ENCODE measurements around the gene MMP2. TPM values are rescaled to one million over a fixed set of nuclear protein-coding genes. Genes with fewer than 3 reads are reported as not detected.
A peak's percentile ranks its signal among the peaks of the same experiment; 100 is the strongest.

The MMP2 gene
- total RNA-seq, 2 donors from 2014 or later: not detected

DNA sequence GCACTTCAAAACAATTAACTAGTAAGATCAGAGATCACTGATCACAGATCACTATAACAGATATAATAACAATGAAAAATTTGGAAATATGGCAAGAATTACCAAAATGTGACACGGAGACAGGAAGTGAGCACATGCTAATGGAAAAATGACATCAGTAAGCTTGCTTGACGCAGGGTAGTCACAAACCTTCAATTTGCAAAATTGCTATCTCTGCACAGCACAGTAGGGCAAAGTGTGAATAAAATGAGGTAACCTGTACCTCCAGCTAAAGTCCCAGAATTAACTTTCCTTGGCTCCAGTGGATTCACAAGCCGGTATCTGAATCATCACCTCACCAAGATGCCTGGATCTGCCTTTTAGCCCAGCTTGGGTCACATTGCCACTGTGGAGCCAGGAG is 4.2 kb upstream of the MMP2 start:
- no peak overlapping the region for H3K27ac Mint-ChIP-seq
- peaks cover 21% of the 10 kb centered on the region for H3K4me1 Mint-ChIP-seq (ENCODE audit: low read depth)
- H3K27me3 Mint-ChIP-seq (ENCODE audit: low read depth): peaks cover 63% of the 10 kb centered on the region
- no peak for ATAC-seq (replicated peaks in 1 of 2)
- H3K9me3 Mint-ChIP-seq: no peaks in the 10 kb centered on the region
- DNase-seq: no peak
- no peaks in the 10 kb centered on the region for H3K36me3 Mint-ChIP-seq (ENCODE audit: insufficient read depth in 2 of 2)
- no peak overlapping the region for H3K4me3 Mint-ChIP-seq

DNA sequence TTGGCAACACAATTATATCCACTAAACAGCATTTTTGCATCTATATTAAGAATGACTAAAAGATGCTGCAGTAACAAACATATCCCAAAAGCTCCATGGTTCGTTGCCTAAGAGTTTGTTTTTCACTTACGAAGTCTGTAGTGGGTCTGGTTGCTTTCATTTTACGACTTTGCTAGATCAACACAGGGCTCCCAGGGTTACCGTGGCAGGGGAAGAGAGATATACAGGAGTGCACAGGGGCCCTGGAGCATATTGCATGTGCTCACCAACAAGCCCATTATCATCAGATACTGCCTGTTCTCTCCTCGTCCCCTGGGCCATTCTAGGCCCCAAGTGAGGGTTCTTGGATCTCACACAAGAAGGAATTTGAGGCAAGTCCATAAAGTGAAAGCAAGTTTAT is 3.1 kb upstream of the MMP2 start:
- Mint-ChIP-seq H3K4me3 (no peak overlapping the region), H3K9me3 (no peaks in the 10 kb centered on the region), H3K36me3 (ENCODE audit: insufficient read depth in 2 of 2) (no peaks in the 10 kb centered on the region), H3K27me3 (ENCODE audit: low read depth) (peaks cover 72% of the 10 kb centered on the region), H3K4me1 (ENCODE audit: low read depth) (peaks cover 20% of the 10 kb centered on the region), H3K27ac (no peak overlapping the region)
- no peak for ATAC-seq (replicated peaks in 1 of 2)
- DNase-seq: no peak

DNA sequence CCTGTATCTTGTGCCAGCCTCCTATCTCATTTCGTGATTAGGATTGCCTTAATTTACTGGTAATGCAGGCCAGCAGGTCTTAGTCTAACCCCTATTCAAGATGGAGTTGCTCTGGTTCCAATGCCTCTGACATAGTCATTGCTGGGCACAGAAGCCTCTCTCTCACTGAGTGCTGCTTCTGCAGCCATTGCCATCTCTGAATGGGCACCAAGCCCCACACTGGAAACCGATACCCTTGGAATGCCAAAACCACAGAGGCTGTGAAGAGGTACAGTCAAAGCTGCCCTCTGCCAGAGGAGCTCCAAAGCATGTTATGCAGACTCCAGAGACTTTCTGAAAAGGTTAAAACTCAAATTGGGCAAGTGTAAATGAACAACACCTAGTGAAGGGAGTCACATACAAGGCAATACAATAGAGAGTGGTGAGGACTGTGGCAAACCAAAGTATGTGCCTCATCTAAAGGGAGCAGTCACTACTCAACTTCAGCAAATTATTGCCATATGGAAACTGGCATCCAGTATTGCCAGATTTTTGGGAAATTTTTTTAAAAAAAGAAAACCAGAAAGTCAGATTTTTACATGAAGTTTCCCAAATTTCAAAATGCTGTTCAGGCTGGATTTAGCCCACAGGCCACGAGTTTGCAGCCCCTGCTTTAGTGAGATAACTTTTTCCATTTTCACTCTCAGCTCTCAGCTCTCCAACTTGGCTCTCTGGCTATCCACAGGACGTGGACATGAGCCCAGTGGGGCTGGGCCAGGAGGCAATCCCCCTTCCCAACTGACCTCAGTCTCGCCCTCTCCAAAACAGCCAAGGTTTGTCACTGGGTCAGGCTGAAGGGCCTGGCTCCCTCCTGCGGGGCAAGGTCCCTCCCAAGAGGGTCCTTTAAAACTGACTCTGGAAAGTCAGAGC is 2.1 kb upstream of the MMP2 start:
- Mint-ChIP-seq H3K36me3 (ENCODE audit: insufficient read depth in 2 of 2) (no peaks in the 10 kb centered on the region), H3K4me1 (ENCODE audit: low read depth) (peaks cover 10% of the 10 kb centered on the region), H3K9me3 (no peaks in the 10 kb centered on the region), H3K27ac (no peak overlapping the region), H3K4me3 (no peak overlapping the region), H3K27me3 (ENCODE audit: low read depth) (peaks cover 75% of the 10 kb centered on the region)
- DNase-seq (no peak), ATAC-seq (replicated peaks in 1 of 2) (no peak)

DNA sequence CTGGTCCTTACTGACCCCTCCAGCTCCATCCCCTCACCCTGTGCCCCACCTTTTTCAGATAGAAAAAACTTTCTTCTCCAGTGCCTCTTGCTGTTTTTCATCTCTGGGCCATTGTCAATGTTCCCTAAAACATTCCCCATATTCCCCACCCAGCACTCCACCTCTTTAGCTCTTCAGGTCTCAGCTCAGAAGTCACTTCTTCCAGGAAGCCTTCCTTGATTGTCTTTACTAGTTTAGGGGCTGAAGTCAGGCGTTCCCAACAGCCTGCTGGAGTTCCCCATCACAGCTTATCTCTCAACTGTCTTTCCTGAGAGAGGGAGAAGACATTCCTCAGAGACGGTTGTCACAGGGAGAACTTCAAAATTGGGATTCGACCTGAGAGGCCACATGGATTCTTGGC is 1.3 kb upstream of the MMP2 start:
- no peak overlapping the region for H3K27ac Mint-ChIP-seq
- DNase-seq (no peak), ATAC-seq (replicated peaks in 1 of 2) (no peak)
- H3K27me3 Mint-ChIP-seq (ENCODE audit: low read depth): peaks cover 75% of the 10 kb centered on the region
- no peaks in the 10 kb centered on the region for H3K9me3 Mint-ChIP-seq
- H3K4me1 Mint-ChIP-seq (ENCODE audit: low read depth): peaks cover 5% of the 10 kb centered on the region
- H3K4me3 Mint-ChIP-seq: no peak overlapping the region
- no peaks in the 10 kb centered on the region for H3K36me3 Mint-ChIP-seq (ENCODE audit: insufficient read depth in 2 of 2)

DNA sequence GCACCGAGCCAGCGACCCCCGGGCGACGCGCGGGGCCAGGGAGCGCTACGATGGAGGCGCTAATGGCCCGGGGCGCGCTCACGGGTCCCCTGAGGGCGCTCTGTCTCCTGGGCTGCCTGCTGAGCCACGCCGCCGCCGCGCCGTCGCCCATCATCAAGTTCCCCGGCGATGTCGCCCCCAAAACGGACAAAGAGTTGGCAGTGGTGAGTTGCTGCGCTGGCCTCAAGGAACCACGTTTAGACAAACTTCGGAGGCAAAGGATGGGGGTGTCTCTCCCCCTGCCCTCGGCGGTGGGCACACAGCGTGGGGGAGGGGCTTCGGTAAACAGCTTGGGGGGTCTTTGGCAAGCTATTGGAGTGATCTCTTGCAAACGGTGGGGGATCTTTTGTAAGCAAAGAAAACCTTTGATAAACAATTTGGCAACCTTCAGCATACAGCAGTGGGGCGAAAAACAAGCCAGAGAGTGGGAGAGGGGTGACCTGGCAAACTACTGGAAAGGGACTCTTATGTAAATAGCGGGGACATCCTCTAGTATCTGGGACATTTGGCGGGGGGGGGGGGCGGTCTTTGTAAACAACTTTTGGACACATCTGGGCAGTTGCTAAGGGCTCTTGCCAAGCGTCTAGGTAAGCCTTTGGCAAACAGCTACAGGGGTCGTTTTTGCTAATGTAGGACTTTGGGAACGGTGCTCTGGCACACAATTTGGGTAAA is 587 bp downstream of the MMP2 start:
- H3K9me3 Mint-ChIP-seq: peaks cover 0 to 1% of the 10 kb centered on the region in 2 donors
- peaks cover 65% of the 10 kb centered on the region for H3K27me3 Mint-ChIP-seq (ENCODE audit: low read depth)
- DNase-seq (no peak), ATAC-seq (replicated peaks in 1 of 2) (no peak)
- peak overlapping the region in 1 of 2 donors; percentile 24 for H3K4me3 Mint-ChIP-seq
- no peaks in the 10 kb centered on the region for H3K4me1 Mint-ChIP-seq (ENCODE audit: low read depth)
- no peak overlapping the region for H3K27ac Mint-ChIP-seq
- H3K36me3 Mint-ChIP-seq (ENCODE audit: insufficient read depth in 2 of 2): no peaks in the 10 kb centered on the region

DNA sequence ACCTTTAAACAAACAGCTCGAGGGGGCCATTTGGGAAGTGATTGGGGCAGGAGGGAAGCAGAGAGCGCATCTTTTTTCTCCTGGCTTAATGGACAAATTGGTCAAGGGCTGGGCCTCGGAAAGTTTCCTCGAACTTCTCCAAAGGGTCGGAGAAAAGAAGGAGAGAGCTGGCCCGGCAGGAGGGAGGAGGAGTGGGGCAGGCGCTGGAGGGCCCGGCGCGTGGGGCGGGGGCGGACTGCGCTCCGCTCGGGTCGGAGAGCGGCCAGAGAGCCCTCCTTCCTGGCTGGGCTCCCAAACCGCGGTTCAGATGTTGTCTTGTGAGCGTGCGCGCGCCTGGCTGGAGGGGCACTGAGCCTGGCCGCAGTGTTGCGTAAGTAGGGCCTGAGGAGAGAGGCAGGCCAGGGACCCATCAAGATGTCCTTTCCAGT is 1.2 kb downstream of the MMP2 start:
- H3K4me1 Mint-ChIP-seq (ENCODE audit: low read depth): no peaks in the 10 kb centered on the region
- DNase-seq (no peak), ATAC-seq (replicated peaks in 1 of 2) (no peak)
- H3K27me3 Mint-ChIP-seq (ENCODE audit: low read depth): peaks cover 68% of the 10 kb centered on the region
- no peak overlapping the region for H3K27ac Mint-ChIP-seq
- H3K36me3 Mint-ChIP-seq (ENCODE audit: insufficient read depth in 2 of 2): peaks cover 0 to 2% of the 10 kb centered on the region in 2 donors
- H3K9me3 Mint-ChIP-seq: peaks cover 0 to 4% of the 10 kb centered on the region in 2 donors
- no peak overlapping the region for H3K4me3 Mint-ChIP-seq

DNA sequence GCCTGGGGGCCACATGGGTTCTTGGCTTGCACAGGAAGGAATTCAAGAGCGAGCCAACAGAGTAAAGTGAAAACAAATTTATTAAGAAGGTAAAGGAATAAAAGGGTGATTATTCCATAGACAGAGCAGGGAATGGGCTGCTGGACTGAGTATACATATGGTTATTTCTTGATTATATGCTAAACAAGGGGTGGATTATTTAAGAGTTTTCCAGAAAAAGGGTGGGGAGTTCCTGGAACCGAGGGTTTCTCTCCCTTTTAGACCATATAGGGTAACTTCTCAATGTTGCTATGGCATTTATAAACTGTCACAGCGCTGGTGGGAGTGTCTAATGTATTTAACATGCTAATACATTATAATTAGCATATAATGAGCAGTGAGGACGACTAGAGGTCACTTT is 2.0 kb downstream of the MMP2 start:
- Mint-ChIP-seq H3K27me3 (ENCODE audit: low read depth) (peaks cover 60% of the 10 kb centered on the region), H3K4me3 (no peak overlapping the region), H3K9me3 (peaks cover 0 to 4% of the 10 kb centered on the region in 2 donors), H3K27ac (no peak overlapping the region), H3K4me1 (ENCODE audit: low read depth) (no peaks in the 10 kb centered on the region), H3K36me3 (ENCODE audit: insufficient read depth in 2 of 2) (peaks cover 0 to 2% of the 10 kb centered on the region in 2 donors)
- DNase-seq (no peak), ATAC-seq (replicated peaks in 1 of 2) (no peak)

DNA sequence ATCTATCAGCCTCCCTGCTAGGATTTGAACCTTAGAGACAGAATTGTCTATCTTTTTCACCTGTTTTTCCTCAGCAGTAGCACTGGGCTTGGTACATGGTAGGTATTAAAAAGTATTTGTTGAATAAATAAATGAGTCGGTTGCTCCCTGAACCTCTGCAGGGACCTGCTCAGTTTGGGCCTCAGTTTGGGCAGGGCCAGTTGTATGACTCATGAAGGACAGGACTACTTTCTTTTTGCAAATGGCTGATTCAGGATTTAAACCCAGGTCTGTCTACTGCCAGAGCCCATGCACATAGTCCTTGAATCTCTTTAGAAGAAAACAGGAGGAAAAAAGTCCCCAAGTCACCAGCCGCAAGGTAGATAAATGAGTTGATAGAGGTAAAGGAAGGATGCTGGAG is 3.1 kb downstream of the MMP2 start:
- no peak for DNase-seq
- Mint-ChIP-seq H3K9me3 (peaks cover 0 to 4% of the 10 kb centered on the region in 2 donors), H3K4me3 (no peak overlapping the region), H3K27me3 (ENCODE audit: low read depth) (peaks cover 51% of the 10 kb centered on the region), H3K27ac (no peak overlapping the region), H3K36me3 (ENCODE audit: insufficient read depth in 2 of 2) (peaks cover 0 to 2% of the 10 kb centered on the region in 2 donors), H3K4me1 (ENCODE audit: low read depth) (no peaks in the 10 kb centered on the region)
- ATAC-seq (replicated peaks in 1 of 2): no peak

DNA sequence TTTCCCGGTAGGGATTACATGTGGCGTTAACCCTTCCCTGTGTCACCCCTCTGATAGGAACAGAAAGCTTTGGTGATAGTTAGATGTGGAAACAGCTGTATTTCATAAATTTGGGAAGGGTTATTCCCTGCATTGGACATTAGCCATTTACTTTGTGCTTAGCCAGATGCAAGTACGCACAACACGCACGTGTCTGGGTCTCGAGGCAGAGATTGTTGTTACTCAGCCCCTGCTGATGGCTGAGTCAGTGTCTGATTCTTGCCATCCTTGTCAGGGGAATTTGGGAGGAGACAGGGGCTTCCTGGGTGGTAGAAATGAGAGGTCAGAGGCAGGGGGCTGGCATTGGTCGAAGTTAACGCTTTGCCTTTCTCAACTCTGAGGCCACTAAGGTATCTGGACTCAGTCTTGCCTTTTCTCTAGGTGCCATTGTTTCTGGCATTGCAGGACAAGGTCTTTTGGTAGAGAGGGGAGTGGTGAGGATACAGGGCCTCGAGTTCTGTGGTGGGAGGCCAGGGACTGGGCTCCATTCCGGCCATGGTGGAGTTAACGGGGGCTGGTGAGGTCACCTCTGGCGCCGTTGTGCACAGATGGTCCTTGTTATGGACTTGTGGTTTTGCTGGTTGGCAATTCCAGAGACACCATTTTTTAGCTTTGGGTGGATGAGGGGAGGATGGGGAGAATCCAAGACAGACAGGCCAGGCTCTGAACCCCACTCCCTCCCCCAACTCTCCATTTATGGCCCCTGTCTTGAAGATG is 8.2 kb downstream of the MMP2 start:
- Mint-ChIP-seq H3K4me3 (no peak overlapping the region), H3K27ac (no peak overlapping the region), H3K9me3 (peaks cover 0 to 4% of the 10 kb centered on the region in 2 donors), H3K27me3 (ENCODE audit: low read depth) (peaks cover 24% of the 10 kb centered on the region), H3K36me3 (ENCODE audit: insufficient read depth in 2 of 2) (peaks cover 0 to 2% of the 10 kb centered on the region in 2 donors), H3K4me1 (ENCODE audit: low read depth) (no peaks in the 10 kb centered on the region)
- DNase-seq (no peak), ATAC-seq (replicated peaks in 1 of 2) (no peak)

DNA sequence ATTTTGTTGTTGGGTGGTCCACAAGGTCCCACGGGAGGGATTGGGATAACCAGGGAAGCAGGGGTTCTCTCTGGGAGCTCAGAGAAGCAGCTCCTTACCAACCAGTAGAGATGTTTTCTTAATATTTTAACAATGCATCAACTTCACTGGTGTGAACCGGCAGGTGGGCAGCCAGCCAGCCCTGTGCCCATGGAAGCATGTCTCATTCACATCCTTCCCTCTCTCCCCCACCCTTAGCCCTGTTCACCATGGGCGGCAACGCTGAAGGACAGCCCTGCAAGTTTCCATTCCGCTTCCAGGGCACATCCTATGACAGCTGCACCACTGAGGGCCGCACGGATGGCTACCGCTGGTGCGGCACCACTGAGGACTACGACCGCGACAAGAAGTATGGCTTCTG is 9.3 kb downstream of the MMP2 start:
- ATAC-seq (replicated peaks in 1 of 2) (no peak), DNase-seq (no peak)
- H3K9me3 Mint-ChIP-seq: peaks cover 0 to 4% of the 10 kb centered on the region in 2 donors
- peaks cover 0 to 2% of the 10 kb centered on the region in 2 donors for H3K36me3 Mint-ChIP-seq (ENCODE audit: insufficient read depth in 2 of 2)
- no peaks in the 10 kb centered on the region for H3K4me1 Mint-ChIP-seq (ENCODE audit: low read depth)
- H3K27ac Mint-ChIP-seq: no peak overlapping the region
- no peak overlapping the region for H3K4me3 Mint-ChIP-seq
- peaks cover 17% of the 10 kb centered on the region for H3K27me3 Mint-ChIP-seq (ENCODE audit: low read depth)

DNA sequence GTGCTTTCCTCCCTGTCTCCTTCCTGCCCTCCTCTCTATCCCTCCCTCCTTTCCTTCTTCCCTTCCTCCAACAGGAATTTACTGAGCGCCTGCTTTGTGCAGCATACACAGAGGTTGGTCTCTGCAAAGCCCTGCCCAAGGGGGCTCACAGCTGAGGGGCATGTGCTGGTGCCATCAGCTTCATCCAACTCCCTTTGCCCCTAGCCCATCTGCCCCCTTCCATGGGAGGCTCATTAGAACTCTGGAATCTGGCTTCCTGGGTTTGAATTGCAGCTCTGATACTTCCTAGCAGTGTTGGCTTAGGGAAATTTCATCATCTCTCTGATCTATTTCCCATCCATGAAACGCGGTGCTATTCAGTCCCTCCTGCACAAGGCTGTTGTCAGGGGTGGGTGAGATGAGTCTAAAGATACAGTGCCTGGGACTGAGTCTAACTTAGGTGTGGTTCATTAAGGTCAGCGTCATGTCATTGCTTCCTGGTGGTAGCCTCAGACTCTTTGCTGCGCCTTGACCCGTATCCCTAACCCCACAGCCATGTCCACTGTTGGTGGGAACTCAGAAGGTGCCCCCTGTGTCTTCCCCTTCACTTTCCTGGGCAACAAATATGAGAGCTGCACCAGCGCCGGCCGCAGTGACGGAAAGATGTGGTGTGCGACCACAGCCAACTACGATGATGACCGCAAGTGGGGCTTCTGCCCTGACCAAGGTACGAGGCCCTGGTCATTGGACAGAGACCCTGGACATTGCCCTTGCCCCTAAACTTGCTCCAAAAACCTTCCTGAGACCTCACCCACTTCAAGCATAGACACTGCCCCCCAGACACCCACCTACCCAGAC is 10.3 kb downstream of the MMP2 start:
- no peak overlapping the region for H3K4me3 Mint-ChIP-seq
- peaks cover 0 to 4% of the 10 kb centered on the region in 2 donors for H3K9me3 Mint-ChIP-seq
- ATAC-seq (replicated peaks in 1 of 2) (no peak), DNase-seq (no peak)
- H3K36me3 Mint-ChIP-seq (ENCODE audit: insufficient read depth in 2 of 2): peaks cover 0 to 2% of the 10 kb centered on the region in 2 donors
- no peaks in the 10 kb centered on the region for H3K4me1 Mint-ChIP-seq (ENCODE audit: low read depth)
- peaks cover 20% of the 10 kb centered on the region for H3K27me3 Mint-ChIP-seq (ENCODE audit: low read depth)
- H3K27ac Mint-ChIP-seq: no peak overlapping the region

DNA sequence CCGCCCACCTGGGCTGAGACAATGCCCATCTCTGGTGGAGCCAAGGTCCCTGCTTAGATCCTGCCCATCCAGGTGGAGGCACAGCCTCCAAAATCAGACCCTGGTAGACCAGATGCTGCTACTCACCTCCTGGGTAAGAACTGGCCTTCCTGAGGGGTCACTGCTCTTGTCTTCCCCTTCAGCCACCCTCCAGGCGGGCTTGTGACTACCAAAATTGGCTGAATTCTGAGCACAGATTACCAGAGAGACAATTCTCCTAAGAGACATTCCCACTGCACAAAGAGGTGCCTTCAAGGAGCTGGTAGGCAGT is 10.9 kb downstream of the MMP2 start:
- H3K9me3 Mint-ChIP-seq: no peaks in the 10 kb centered on the region
- no peak for DNase-seq
- no peak overlapping the region for H3K27ac Mint-ChIP-seq
- H3K4me1 Mint-ChIP-seq (ENCODE audit: low read depth): no peaks in the 10 kb centered on the region
- ATAC-seq (replicated peaks in 1 of 2): no peak
- H3K36me3 Mint-ChIP-seq (ENCODE audit: insufficient read depth in 2 of 2): no peaks in the 10 kb centered on the region
- no peak overlapping the region for H3K4me3 Mint-ChIP-seq
- H3K27me3 Mint-ChIP-seq (ENCODE audit: low read depth): peaks cover 22% of the 10 kb centered on the region
